Suprapubic skin (tissue), 4 donors: ENCODE results near the gene CARD14. TPM values are rescaled to one million over a fixed set of nuclear protein-coding genes. Genes with fewer than 3 reads are reported as not detected.

Experiments used
- DNase-seq, 2 donors: peaks; one replicate each; pipeline ENCODE4 v3.0.0-alpha.2; 2019; ENCODE audit warnings: low spot score in 2 of 2
- H3K27ac ChIP-seq: fragments of 200-600 bp; sonication (generic); one replicate; pipeline ENCODE4 v1.5.1; 2019
- H3K27me3 ChIP-seq: fragments of 200-600 bp; sonication (generic); one replicate; pipeline ENCODE4 v1.5.1; 2019
- H3K36me3 ChIP-seq: fragments of 200-600 bp; sonication (generic); one replicate; pipeline ENCODE4 v1.5.1; 2019
- H3K4me1 ChIP-seq: fragments of 200-600 bp; sonication (generic); one replicate; pipeline ENCODE4 v1.5.1; 2019
- H3K4me3 ChIP-seq: fragments of 200-600 bp; sonication (generic); one replicate; pipeline ENCODE4 v1.5.1; 2019; ENCODE audit warnings: mild to moderate bottlenecking
- H3K9me3 ChIP-seq: fragments of 200-600 bp; sonication (generic); one replicate; pipeline ENCODE4 v1.5.1; 2019
- EP300 ChIP-seq: sonication (generic); formaldehyde crosslinking; IDR thresholded peaks from one replicate; pipeline ENCODE4 v1.6.1; 2017; ENCODE audit warnings: antibody characterized with exemption
- POLR2A ChIP-seq, 2 donors: fragments of 450-650 bp; IDR thresholded peaks; one replicate each; pipeline ENCODE4 v1.6.1; 2017; ENCODE audit warnings: antibody characterized with exemption in 2 of 2, mild to moderate bottlenecking in 2 of 2, moderate library complexity in 2 of 2
- POLR2AphosphoS5 ChIP-seq, 3 donors: sonication (generic); formaldehyde crosslinking; IDR thresholded peaks; one replicate each; pipeline ENCODE4 v1.6.1; 2017; ENCODE audit warnings: antibody characterized with exemption in 3 of 3
- WGBS: methylation state at CpG from one replicate; pipeline ENCODE4 v1.1.5; 2018; 5-methylcytosine and 5-hydroxymethylcytosine counted together
- total RNA-seq, 4 donors: library from RNA; depleted of rRNA; stranded (reverse); fragments of >200 nt; gene quantifications; one replicate each; pipeline ENCODE4 v1.1.0, GENCODE V29; 2016
- TF ChIP-seq, protein P1 (sequence below), 2 donors: fragments of 200-600 bp in 1 of 2; fragments of 450-650 bp in 1 of 2; sonication (generic) in 1 of 2; IDR thresholded peaks; one replicate each; pipeline ENCODE4 v1.5.1; 2016 to 2019; ENCODE audit warnings: antibody characterized with exemption in 2 of 2, mild to moderate bottlenecking in 1 of 2, moderate library complexity in 1 of 2

The CARD14 gene
- total RNA-seq, 4 donors from 2014 or later, result 32.1 to 92.5 (median 45.3) TPM

DNA sequence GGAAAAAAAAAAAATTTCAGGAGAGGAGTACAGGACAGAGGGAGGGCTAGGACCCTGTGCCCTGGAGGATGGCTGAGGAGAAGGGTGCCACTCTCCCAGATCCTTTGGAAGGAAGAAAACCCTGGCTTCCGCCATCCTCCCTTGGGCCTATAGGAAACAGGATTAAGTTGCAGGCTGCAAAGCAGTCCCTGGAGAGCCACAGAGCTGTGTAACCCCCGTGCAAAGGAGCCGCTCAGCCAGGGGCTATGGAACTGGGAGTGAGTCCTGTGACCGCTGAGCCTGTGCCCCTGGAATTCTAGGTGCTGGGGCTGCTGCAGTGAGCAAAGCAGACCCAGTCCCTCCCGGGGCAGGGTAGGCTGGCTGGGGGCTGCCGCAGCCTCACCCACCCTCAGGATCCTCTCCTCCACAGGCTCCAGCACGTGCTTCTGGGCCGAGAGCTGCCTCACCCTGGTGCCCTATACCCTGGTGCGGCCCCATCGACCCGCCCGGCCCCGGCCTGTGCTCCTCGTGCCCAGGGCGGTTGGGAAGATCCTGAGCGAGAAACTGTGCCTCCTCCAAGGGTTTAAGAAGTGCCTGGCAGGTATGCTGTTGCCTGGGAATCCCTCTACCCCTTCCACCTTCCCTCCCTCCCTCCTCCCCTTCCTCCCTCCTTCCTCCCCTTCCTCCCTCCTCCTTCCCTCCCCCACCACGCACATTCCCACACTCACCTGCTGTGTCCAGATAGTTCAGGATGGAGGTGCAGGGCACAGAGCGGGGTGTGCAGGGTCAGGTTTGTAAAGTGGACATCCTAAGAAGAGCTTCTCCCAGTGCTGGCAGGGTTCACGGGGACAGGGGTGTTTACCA lies 35.0 kb downstream of the CARD14 start:
- TF ChIP-seq, protein P1, sequence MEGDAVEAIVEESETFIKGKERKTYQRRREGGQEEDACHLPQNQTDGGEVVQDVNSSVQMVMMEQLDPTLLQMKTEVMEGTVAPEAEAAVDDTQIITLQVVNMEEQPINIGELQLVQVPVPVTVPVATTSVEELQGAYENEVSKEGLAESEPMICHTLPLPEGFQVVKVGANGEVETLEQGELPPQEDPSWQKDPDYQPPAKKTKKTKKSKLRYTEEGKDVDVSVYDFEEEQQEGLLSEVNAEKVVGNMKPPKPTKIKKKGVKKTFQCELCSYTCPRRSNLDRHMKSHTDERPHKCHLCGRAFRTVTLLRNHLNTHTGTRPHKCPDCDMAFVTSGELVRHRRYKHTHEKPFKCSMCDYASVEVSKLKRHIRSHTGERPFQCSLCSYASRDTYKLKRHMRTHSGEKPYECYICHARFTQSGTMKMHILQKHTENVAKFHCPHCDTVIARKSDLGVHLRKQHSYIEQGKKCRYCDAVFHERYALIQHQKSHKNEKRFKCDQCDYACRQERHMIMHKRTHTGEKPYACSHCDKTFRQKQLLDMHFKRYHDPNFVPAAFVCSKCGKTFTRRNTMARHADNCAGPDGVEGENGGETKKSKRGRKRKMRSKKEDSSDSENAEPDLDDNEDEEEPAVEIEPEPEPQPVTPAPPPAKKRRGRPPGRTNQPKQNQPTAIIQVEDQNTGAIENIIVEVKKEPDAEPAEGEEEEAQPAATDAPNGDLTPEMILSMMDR (IDR thresholded peaks at IDR 0.05), result no peak
- TF ChIP-seq EP300, result no peak
- no peak for TF ChIP-seq POLR2A (IDR thresholded peaks at IDR 0.05)
- no peak for TF ChIP-seq POLR2AphosphoS5 (IDR thresholded peaks at IDR 0.05)
- no peaks in the 10 kb centered on the region for H3K4me1 ChIP-seq
- no peak overlapping the region for H3K4me3 ChIP-seq
- H3K9me3 ChIP-seq, result no peaks in the 10 kb centered on the region
- H3K27ac ChIP-seq, result no peak overlapping the region
- H3K36me3 ChIP-seq, result peaks cover 60% of the 10 kb centered on the region
- no peak for DNase-seq
- WGBS, result 89% methylated on average over 15 of the region's 19 CpGs
- H3K27me3 ChIP-seq, result no peaks in the 10 kb centered on the region

DNA sequence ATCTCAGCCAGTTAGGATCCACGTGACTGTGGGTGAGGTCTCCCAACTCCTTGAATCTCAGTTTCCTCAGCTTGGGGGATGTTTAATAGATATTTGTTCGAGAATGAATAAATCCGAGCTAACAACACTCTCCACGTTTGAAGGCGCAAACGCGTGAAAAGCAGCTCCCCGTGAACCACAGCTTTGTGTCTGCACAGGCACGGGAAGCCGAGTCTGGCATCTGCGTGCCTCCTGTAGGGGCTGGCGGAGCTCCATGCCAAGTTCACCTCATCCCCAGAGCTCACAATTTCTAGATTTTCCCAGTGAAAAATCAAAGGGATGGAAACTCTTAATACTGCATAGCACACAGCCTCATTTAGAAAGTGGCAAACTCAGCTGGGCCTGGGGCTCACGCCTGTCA lies 36.0 kb downstream of the CARD14 start:
- H3K4me3 ChIP-seq, result no peak overlapping the region
- no peaks in the 10 kb centered on the region for H3K4me1 ChIP-seq
- H3K27me3 ChIP-seq, result no peaks in the 10 kb centered on the region
- no peak for DNase-seq
- TF ChIP-seq POLR2AphosphoS5 (IDR thresholded peaks at IDR 0.05), result no peak
- no peak for TF ChIP-seq EP300
- TF ChIP-seq POLR2A (IDR thresholded peaks at IDR 0.05), result no peak
- TF ChIP-seq, protein P1 (IDR thresholded peaks at IDR 0.05), result no peak
- H3K27ac ChIP-seq, result no peak overlapping the region
- peaks cover 70% of the 10 kb centered on the region for H3K36me3 ChIP-seq
- WGBS, result 85% methylated on average over 9 of the region's 13 CpGs
- H3K9me3 ChIP-seq, result no peaks in the 10 kb centered on the region

DNA sequence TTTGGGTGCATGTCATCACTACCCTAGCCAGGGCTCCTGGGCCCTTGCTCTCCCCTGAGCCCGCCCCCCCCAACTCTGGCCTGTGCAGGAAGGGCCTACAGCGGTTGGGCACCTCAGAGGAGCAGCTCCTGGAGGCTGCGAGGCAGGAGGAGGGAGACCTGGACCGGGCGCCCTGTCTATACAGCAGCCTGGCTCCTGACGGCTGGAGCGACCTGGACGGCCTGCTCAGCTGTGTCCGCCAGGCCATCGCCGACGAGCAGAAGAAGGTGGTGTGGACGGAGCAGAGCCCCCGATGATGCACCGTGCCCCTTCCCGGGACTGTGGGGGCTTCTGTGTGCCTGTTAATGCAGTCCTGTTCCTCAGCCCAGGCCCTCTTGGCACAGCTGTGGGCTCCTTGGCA lies 38.2 kb downstream of the CARD14 start:
- peaks cover 77% of the 10 kb centered on the region for H3K36me3 ChIP-seq
- no peak overlapping the region for H3K27ac ChIP-seq
- H3K27me3 ChIP-seq, result no peaks in the 10 kb centered on the region
- DNase-seq, result no peak
- no peak overlapping the region for H3K4me3 ChIP-seq
- TF ChIP-seq, protein P1 (IDR thresholded peaks at IDR 0.05), result no peak
- TF ChIP-seq POLR2A (IDR thresholded peaks at IDR 0.05) (no peak), EP300 (no peak), POLR2AphosphoS5 (IDR thresholded peaks at IDR 0.05) (no peak)
- no peaks in the 10 kb centered on the region for H3K9me3 ChIP-seq
- no peaks in the 10 kb centered on the region for H3K4me1 ChIP-seq
- 98% methylated on average over 9 of the region's 16 CpGs for WGBS

DNA sequence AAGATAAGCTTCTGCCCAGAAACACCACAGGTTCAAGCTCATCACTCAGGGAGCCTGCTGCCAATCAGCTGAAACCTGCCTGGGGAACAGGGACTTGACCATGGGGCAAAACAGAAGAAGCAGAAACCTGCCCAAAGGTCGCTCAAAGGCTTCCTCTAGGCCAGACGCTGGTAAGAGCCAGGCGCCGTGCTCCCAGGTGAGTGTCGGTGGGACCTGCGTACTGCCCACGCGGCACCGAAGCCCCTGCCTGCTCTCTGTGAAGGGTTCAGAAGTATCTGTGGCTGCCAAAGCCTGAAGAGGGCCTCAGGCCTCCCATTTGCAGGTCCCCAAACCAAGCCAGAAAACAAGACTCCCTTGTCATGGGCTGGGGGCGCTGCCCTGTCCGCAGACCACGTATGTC lies 39.9 kb downstream of the CARD14 start:
- Histone ChIP-seq H3K27ac (no peak overlapping the region), H3K4me3 (no peak overlapping the region), H3K36me3 (peaks cover 85% of the 10 kb centered on the region), H3K9me3 (no peaks in the 10 kb centered on the region), H3K4me1 (no peaks in the 10 kb centered on the region), H3K27me3 (no peaks in the 10 kb centered on the region)
- DNase-seq, result no peak
- 96% methylated on average over 12 of the region's 12 CpGs for WGBS
- no peak for TF ChIP-seq EP300
- TF ChIP-seq, protein P1 (IDR thresholded peaks at IDR 0.05), result no peak

DNA sequence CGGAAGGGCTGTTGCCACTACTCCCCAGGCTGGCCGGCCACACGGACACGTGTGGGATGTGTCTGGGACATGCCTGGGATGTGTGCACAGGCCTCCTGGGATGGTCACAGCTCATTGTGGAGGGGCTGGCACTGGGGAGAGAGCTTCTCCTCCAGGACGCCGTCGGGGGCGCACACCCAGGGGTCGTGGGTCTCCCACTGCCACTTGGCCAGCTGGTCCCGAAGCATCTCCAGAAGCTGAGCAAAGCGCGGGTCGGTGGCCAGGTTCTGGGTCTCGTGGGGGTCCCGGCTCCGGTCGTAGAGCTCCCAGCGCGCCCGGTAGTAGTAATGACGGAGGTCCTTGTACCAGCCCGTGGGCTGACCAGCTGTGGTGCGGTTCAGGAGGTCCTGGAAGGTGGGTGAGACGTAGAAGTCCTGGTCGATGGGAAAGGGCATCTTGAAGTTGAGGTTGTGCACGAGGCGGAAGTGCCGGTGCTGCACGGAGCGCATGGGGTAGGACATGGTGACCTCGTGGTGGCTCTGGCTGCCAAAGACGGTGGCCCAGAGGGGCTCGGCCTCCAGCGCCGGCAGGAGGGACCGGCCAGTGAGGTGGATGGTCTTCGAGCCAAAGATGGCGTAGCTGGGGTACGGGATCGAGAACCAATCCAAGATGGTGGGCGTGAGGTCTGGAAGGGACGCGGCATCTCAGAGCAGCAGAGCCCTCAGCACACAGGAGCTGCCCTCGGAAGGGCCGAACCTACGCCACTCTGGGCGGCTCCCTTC lies 40.7 kb downstream of the CARD14 start:
- TF ChIP-seq, protein P1 (IDR thresholded peaks at IDR 0.05), result no peak
- TF ChIP-seq POLR2AphosphoS5 (IDR thresholded peaks at IDR 0.05) (no peak), POLR2A (IDR thresholded peaks at IDR 0.05) (no peak), EP300 (no peak)
- Histone ChIP-seq H3K27me3 (no peaks in the 10 kb centered on the region), H3K36me3 (peaks cover 85% of the 10 kb centered on the region), H3K4me3 (no peak overlapping the region), H3K4me1 (no peaks in the 10 kb centered on the region), H3K27ac (no peak overlapping the region), H3K9me3 (no peaks in the 10 kb centered on the region)
- DNase-seq, result no peak
- 97% methylated on average over 33 of the region's 47 CpGs for WGBS
